GM21390 (cell line): ENCODE measurements around the gene CRYZ.
A peak's percentile ranks its signal among the peaks of the same experiment; 100 is the strongest.
"Not testable (repeated sequence)": the region's sequence is repeated elsewhere in the genome, so short reads cannot be mapped to it uniquely, and the experiment has no call there.

Source experiments
- ATAC-seq: cut with Tn5 transposase; IDR thresholded peaks from one replicate; pipeline ENCODE4 v1.9.1; 2021; ENCODE audit not compliant: unreplicated experiment

CRYZ gene

GRCh38 chr1:74732960-74733603 is at the start of gene CRYZ, which contains the start of gene TYW3:
CRYZ (minus strand) TSS chr1:74733050; CDS start chr1:74724821, 8,229 bp downstream.
TYW3 (plus strand) TSS chr1:74733152; CDS start chr1:74733245, 93 bp downstream.
- peak; percentile 68 for ATAC-seq

- no peak for ATAC-seq
These were observed 47.7 kb upstream of the CRYZ start for GRCh38 chr1:74780594-74780993.

GRCh38 chr1:74779750-74780149 is 46.9 kb upstream of the CRYZ start:
- ATAC-seq, result no peak

- no peak for ATAC-seq
These were observed 44.7 kb upstream of the CRYZ start for GRCh38 chr1:74777525-74777924.

- no peak for ATAC-seq
These were observed 42.9 kb upstream of the CRYZ start for GRCh38 chr1:74775735-74776134.

GRCh38 chr1:74773582-74773981 is 40.7 kb upstream of the CRYZ start:
- ATAC-seq, result no peak

- ATAC-seq, result no peak
These were observed 40.1 kb upstream of the CRYZ start for GRCh38 chr1:74772945-74773344.

GRCh38 chr1:74771913-74772515 is 39.2 kb upstream of the CRYZ start:
- ATAC-seq, result peak; percentile 78

- no peak for ATAC-seq
These were observed 34.6 kb upstream of the CRYZ start for GRCh38 chr1:74767490-74767889.

GRCh38 chr1:74766579-74766978 is 33.7 kb upstream of the CRYZ start:
- no peak for ATAC-seq

- no peak for ATAC-seq
These were observed 31.0 kb upstream of the CRYZ start for GRCh38 chr1:74763807-74764206.

GRCh38 chr1:74756650-74757049 is 23.8 kb upstream of the CRYZ start:
- ATAC-seq, result not testable (repeated sequence)

- ATAC-seq, result no peak
These were observed 22.6 kb upstream of the CRYZ start for GRCh38 chr1:74755475-74755874.

GRCh38 chr1:74753104-74753503 is 20.3 kb upstream of the CRYZ start:
- no peak for ATAC-seq

- no peak for ATAC-seq
These were observed 16.1 kb upstream of the CRYZ start for GRCh38 chr1:74748960-74749359.

- ATAC-seq, result not testable (repeated sequence)
These were observed 12.4 kb upstream of the CRYZ start for GRCh38 chr1:74745247-74745646.

GRCh38 chr1:74740307-74740980 is 7.6 kb upstream of the CRYZ start:
- not testable (repeated sequence) for ATAC-seq

- ATAC-seq, result no peak
These were observed 4.5 kb upstream of the CRYZ start for GRCh38 chr1:74737333-74737732.

- peak; percentile 49 for ATAC-seq
These were observed 994 bp upstream of the CRYZ start for GRCh38 chr1:74733604-74734484.

GRCh38 chr1:74732071-74732946 is 541 bp downstream of the CRYZ start:
- peak; percentile 13 for ATAC-seq
